ENCODE results near the gene IFIT3.

Gene IFIT3

DNA sequence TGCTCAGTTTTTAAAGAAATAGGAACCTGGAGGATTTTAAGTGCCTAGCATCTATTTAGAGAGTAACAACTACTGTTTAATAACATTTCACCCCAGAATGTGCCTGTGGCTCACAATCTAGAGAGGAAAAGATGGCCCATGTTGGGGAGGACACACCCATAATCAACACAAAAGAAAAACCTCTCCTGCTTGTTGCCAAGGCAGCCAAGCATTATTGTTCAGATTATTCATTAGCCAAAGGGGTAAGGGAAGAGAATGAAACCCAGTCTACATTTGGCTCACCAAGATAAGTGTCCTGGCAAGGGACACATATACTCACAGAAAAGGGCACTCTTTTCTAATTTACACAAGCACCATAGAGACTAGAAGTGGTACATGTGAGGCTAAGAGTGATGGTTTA lies 32.4 kb downstream of the IFIT3 start:
- CTCF ChIA-PET: no interaction called here
- H3K4me3 ChIP-seq (ENCODE audit: low read depth, low read length): no peak overlapping the region
- H3K27ac ChIP-seq (ENCODE audit: extremely low read depth, low read depth, low read length): no peak overlapping the region
- no peaks in the 10 kb centered on the region for H3K36me3 ChIP-seq (ENCODE audit: control insufficient read depth in 2 of 2, insufficient read depth in 1 of 2, low read length in 2 of 2)
- no peaks in the 10 kb centered on the region for H3K9me3 ChIP-seq (ENCODE audit: control insufficient read depth, insufficient read depth, low read depth, low read length)
- no peaks in the 10 kb centered on the region for H3K4me1 ChIP-seq (ENCODE audit: control insufficient read depth, insufficient read depth, low read length)
- no peak for TF ChIP-seq ZNF211 (tag by site-specific recombination; IDR thresholded peaks at IDR 0.05; ENCODE audit: low read depth)
- no peak for TF ChIP-seq ZNF747 (tag by site-specific recombination; IDR thresholded peaks at IDR 0.05)
- no peak for TF ChIP-seq SP3 (tag by site-specific recombination; IDR thresholded peaks at IDR 0.05)
- no peak for TF ChIP-seq ZNF184 (tag by site-specific recombination; IDR thresholded peaks at IDR 0.05)
- no peak for TF ChIP-seq BCL11B (tag by site-specific recombination; IDR thresholded peaks at IDR 0.05; ENCODE audit: low read depth)
- no peak for TF ChIP-seq ZNF266 (tag by site-specific recombination; IDR thresholded peaks at IDR 0.05; ENCODE audit: low read depth)
- no peak for TF ChIP-seq ZBTB8A (tag by site-specific recombination; IDR thresholded peaks at IDR 0.05)
- TF ChIP-seq ZNF561 (tag by site-specific recombination; IDR thresholded peaks at IDR 0.05; ENCODE audit: borderline replicate concordance): no peak
- TF ChIP-seq, protein P1, sequence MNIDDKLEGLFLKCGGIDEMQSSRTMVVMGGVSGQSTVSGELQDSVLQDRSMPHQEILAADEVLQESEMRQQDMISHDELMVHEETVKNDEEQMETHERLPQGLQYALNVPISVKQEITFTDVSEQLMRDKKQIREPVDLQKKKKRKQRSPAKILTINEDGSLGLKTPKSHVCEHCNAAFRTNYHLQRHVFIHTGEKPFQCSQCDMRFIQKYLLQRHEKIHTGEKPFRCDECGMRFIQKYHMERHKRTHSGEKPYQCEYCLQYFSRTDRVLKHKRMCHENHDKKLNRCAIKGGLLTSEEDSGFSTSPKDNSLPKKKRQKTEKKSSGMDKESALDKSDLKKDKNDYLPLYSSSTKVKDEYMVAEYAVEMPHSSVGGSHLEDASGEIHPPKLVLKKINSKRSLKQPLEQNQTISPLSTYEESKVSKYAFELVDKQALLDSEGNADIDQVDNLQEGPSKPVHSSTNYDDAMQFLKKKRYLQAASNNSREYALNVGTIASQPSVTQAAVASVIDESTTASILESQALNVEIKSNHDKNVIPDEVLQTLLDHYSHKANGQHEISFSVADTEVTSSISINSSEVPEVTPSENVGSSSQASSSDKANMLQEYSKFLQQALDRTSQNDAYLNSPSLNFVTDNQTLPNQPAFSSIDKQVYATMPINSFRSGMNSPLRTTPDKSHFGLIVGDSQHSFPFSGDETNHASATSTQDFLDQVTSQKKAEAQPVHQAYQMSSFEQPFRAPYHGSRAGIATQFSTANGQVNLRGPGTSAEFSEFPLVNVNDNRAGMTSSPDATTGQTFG (tag by site-specific recombination; IDR thresholded peaks at IDR 0.05; ENCODE audit: borderline replicate concordance): no peak
- TF ChIP-seq IKZF3 (tag by site-specific recombination; IDR thresholded peaks at IDR 0.05): no peak
- no peak for TF ChIP-seq ZNF510 (tag by site-specific recombination; IDR thresholded peaks at IDR 0.05; ENCODE audit: insufficient replicate concordance)
- no peak for TF ChIP-seq FEZF1 (tag by site-specific recombination; IDR thresholded peaks at IDR 0.05)
- TF ChIP-seq, protein P2, sequence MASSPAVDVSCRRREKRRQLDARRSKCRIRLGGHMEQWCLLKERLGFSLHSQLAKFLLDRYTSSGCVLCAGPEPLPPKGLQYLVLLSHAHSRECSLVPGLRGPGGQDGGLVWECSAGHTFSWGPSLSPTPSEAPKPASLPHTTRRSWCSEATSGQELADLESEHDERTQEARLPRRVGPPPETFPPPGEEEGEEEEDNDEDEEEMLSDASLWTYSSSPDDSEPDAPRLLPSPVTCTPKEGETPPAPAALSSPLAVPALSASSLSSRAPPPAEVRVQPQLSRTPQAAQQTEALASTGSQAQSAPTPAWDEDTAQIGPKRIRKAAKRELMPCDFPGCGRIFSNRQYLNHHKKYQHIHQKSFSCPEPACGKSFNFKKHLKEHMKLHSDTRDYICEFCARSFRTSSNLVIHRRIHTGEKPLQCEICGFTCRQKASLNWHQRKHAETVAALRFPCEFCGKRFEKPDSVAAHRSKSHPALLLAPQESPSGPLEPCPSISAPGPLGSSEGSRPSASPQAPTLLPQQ (tag by site-specific recombination; IDR thresholded peaks at IDR 0.05): no peak
- TF ChIP-seq, protein P3, sequence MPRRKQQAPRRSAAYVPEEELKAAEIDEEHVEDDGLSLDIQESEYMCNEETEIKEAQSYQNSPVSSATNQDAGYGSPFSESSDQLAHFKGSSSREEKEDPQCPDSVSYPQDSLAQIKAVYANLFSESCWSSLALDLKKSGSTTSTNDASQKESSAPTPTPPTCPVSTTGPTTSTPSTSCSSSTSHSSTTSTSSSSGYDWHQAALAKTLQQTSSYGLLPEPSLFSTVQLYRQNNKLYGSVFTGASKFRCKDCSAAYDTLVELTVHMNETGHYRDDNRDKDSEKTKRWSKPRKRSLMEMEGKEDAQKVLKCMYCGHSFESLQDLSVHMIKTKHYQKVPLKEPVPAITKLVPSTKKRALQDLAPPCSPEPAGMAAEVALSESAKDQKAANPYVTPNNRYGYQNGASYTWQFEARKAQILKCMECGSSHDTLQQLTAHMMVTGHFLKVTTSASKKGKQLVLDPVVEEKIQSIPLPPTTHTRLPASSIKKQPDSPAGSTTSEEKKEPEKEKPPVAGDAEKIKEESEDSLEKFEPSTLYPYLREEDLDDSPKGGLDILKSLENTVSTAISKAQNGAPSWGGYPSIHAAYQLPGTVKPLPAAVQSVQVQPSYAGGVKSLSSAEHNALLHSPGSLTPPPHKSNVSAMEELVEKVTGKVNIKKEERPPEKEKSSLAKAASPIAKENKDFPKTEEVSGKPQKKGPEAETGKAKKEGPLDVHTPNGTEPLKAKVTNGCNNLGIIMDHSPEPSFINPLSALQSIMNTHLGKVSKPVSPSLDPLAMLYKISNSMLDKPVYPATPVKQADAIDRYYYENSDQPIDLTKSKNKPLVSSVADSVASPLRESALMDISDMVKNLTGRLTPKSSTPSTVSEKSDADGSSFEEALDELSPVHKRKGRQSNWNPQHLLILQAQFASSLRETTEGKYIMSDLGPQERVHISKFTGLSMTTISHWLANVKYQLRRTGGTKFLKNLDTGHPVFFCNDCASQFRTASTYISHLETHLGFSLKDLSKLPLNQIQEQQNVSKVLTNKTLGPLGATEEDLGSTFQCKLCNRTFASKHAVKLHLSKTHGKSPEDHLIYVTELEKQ (tag by site-specific recombination; IDR thresholded peaks at IDR 0.05; ENCODE audit: borderline replicate concordance): no peak
- TF ChIP-seq ZNF701 (tag by site-specific recombination; IDR thresholded peaks at IDR 0.05): no peak
- no peak for TF ChIP-seq ZNF707 (tag by site-specific recombination; IDR thresholded peaks at IDR 0.05)
- TF ChIP-seq ZNF311 (tag by site-specific recombination; IDR thresholded peaks at IDR 0.05; ENCODE audit: borderline replicate concordance): no peak
- TF ChIP-seq ZNF596 (tag by site-specific recombination; IDR thresholded peaks at IDR 0.05): no peak
- no peak for TF ChIP-seq ZNF560 (tag by site-specific recombination; IDR thresholded peaks at IDR 0.05; ENCODE audit: borderline replicate concordance)
- POLR2A ChIA-PET: no interaction called here

DNA sequence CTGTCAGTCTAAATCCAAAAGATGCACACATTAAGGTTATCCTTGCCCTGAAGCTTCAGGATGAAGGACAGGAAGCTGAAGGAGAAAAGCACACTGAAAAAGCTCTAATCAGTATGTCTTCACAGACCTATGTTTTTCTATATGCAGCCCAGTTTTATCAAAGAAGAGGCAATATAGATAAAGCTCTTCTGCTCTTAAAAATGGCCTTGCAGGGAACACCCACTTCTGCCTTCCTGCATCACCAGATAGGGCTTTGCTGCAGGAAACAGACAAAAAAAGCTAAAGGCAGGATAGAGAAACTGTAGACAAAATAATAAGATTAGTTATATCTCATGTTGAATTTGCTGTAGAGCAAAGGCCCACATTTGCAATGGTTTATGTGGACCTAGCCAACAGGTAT lies 35.1 kb downstream of the IFIT3 start:
- H3K4me3 ChIP-seq (ENCODE audit: low read depth, low read length): no peak overlapping the region
- H3K27ac ChIP-seq (ENCODE audit: extremely low read depth, low read depth, low read length): no peak overlapping the region
- H3K4me1 ChIP-seq (ENCODE audit: control insufficient read depth, insufficient read depth, low read length): no peaks in the 10 kb centered on the region
- ChIA-PET CTCF (interaction anchor here (0.5 to 1.6 kb wide), 3 partner anchors 26 to 114 kb away, joined by 3 to 4 read pairs (median 3); no protein-coding TSS in a partner anchor), POLR2A (no interaction called here)
- no peak for TF ChIP-seq SALL2 (tag by site-specific recombination; IDR thresholded peaks at IDR 0.05; ENCODE audit: borderline replicate concordance)
- no peak for TF ChIP-seq ZNF19 (tag by site-specific recombination; IDR thresholded peaks at IDR 0.05; ENCODE audit: low read depth)
- no peak for TF ChIP-seq HOXA7 (CRISPR knock-in tag; IDR thresholded peaks at IDR 0.05; ENCODE audit: borderline replicate concordance)
- no peak for TF ChIP-seq ZFP41 (tag by site-specific recombination; IDR thresholded peaks at IDR 0.05; ENCODE audit: borderline replicate concordance)
- no peak for TF ChIP-seq SCRT1 (tag by site-specific recombination; IDR thresholded peaks at IDR 0.05; ENCODE audit: borderline replicate concordance)
- no peak for TF ChIP-seq ZNF311 (tag by site-specific recombination; IDR thresholded peaks at IDR 0.05; ENCODE audit: borderline replicate concordance)
- H3K9me3 ChIP-seq (ENCODE audit: control insufficient read depth, insufficient read depth, low read depth, low read length): no peaks in the 10 kb centered on the region
- no peaks in the 10 kb centered on the region for H3K36me3 ChIP-seq (ENCODE audit: control insufficient read depth in 2 of 2, insufficient read depth in 1 of 2, low read length in 2 of 2)
